ENCODE data around the gene MOB2.
A peak's percentile ranks its signal among the peaks of the same experiment; 100 is the strongest.

The MOB2 gene

GRCh38 chr11:1470681-1471611 lies 15.6 kb downstream of the MOB2 start:
- no peak for DNase-seq

- no peak for DNase-seq
Measured at GRCh38 chr11:1469911-1470680, 16.5 kb downstream of the MOB2 start.

GRCh38 chr11:1469287-1469910 lies 17.2 kb downstream of the MOB2 start:
- no peak for DNase-seq

- no peak for DNase-seq
Measured at GRCh38 chr11:1468473-1469066, 18.0 kb downstream of the MOB2 start.

GRCh38 chr11:1468002-1468401 lies 18.6 kb downstream of the MOB2 start:
- no peak for DNase-seq

GRCh38 chr11:1467270-1467669 lies 19.3 kb downstream of the MOB2 start:
- DNase-seq: no peak

- DNase-seq: no peak
Measured at GRCh38 chr11:1466784-1467183, 19.8 kb downstream of the MOB2 start.

GRCh38 chr11:1463056-1463455 lies 23.5 kb downstream of the MOB2 start:
- DNase-seq: no peak

GRCh38 chr11:1462698-1462975 lies 23.9 kb downstream of the MOB2 start:
- no peak for DNase-seq

GRCh38 chr11:1461826-1462697 lies 24.5 kb downstream of the MOB2 start:
- no peak for DNase-seq

GRCh38 chr11:1460986-1461825 lies 25.4 kb downstream of the MOB2 start:
- DNase-seq: no peak

GRCh38 chr11:1460396-1460985 lies 26.1 kb downstream of the MOB2 start:
- DNase-seq: no peak

GRCh38 chr11:1459764-1460395 lies 26.7 kb downstream of the MOB2 start:
- no peak for DNase-seq

GRCh38 chr11:1459219-1459575 lies 27.4 kb downstream of the MOB2 start:
- no peak for DNase-seq

GRCh38 chr11:1458340-1459218 lies 28.0 kb downstream of the MOB2 start:
- DNase-seq: peak in 1 of 2 experiments; percentile 4

- DNase-seq: no peak
Measured at GRCh38 chr11:1457856-1458255, 28.7 kb downstream of the MOB2 start.

GRCh38 chr11:1457326-1457680 lies 29.3 kb downstream of the MOB2 start:
- no peak for DNase-seq

- DNase-seq: no peak
Measured at GRCh38 chr11:1456596-1457325, 29.8 kb downstream of the MOB2 start.

GRCh38 chr11:1456176-1456575 lies 30.4 kb downstream of the MOB2 start:
- DNase-seq: no peak
